HG03097 (cell line): ENCODE data around the gene DDHD1.

Experiments used
- ATAC-seq: cut with Tn5 transposase; IDR thresholded peaks from one replicate; pipeline ENCODE4 v1.9.1; 2021; ENCODE audit not compliant: unreplicated experiment, low FRiP score

Gene DDHD1

DNA sequence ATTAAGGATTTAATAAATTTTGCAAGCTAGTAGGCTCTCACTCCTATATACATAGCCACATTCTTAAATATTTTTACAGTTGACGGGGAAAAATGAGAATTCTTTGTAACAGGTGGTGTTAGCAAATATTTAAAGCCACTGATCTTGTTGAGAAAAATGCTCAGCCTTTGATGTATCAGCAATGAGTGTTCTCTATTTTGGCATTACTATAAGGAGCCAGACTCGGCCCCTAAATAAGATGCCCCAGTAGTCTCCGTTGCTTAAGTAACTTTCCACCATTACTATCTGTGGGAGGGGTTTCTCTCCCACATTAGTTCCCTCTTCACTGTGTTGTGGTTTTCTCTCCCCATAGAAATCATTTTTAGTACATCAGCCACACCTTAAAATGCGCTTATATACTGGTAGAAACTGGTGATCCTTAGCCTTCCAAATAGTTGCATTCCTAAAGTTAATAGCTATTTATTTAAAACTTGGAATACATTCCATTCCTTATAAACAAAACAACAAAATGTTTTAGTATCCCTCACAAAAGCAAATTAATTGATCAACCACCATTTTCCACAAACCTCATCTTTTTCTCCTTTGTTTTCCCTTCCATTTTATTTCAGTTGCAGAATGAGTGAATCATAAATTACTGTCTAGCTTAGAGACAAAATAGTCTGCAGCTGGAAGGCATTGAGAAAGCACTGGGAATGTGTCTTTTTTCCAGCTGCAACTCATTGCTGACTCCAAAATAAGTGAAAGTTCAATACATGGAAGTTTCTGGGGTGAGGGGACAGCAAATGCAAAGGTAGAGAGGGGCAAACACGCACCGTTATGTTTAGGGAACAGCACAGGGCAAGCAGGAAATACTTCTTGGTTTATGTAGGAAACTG lies 117.5 kb downstream of the DDHD1 start:
- no peak for ATAC-seq

DNA sequence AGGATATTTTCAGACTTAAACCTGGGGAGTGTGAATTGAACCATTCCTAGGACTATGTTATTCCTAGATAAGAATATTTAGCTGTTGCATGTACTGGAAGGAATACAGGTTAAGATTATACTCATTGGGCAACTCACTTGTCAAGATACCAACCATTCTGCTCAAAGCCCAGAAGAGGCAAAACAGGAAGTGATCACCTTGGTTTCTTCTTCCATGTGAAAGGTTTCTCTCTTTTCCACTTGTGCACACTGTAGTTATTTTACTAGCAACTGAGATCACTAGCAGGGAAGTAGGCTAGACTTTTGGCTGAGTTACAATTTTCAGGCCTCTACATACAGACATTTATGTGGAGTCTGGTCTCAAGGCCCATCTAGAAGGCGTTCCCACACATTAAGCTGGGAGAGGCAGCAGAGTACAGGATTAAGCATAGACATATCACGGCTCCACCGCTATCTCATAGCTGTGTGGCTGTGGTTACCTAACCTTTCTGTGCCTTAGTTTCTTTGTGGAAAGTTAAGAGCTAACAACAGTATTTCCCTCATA lies 118.4 kb downstream of the DDHD1 start:
- no peak for ATAC-seq

DNA sequence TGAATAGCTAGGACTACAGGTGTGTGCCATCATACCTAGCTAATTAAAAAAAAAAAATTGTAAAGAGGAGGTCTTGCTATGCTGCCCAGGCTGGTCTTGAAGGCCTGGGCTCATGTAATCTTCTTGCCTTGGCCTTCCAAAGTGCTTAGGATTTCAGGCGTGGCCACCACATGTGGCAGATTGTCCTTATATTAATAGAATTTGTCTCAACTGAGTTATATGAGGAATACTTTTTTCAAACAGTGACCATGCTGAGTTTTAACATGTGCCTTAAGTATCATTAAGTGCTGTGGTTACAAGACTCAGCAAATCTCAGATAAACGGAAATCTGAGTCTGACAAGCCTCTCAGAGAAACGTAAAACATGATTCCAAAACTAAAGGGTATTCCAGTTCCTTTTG lies 119.1 kb downstream of the DDHD1 start:
- ATAC-seq, result no peak

DNA sequence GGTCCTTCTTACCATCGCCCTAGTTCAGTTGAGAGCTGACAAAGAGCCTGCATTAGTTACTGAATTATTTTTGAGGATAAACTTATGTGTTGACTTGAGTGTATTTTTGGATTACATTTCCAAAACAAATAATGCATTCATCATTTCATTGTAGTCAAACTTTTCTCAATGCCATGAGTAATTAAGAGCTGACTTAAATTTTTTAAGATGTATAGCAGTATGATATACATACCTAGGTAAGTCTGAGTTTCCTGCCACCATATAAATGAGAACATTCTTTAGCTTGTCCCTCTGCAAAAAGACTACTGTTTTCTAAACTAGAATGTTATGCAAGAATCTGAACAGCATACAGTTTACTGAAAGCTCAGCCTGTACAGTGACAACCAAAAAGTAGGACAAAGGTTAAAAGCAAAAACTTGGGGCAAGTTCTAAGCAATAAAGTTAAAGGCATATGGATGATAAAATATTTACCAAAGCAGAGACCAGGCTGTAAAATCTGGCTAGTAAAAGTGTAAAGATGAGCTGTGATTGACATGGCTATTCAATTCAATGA lies 120.2 kb downstream of the DDHD1 start:
- no peak for ATAC-seq

DNA sequence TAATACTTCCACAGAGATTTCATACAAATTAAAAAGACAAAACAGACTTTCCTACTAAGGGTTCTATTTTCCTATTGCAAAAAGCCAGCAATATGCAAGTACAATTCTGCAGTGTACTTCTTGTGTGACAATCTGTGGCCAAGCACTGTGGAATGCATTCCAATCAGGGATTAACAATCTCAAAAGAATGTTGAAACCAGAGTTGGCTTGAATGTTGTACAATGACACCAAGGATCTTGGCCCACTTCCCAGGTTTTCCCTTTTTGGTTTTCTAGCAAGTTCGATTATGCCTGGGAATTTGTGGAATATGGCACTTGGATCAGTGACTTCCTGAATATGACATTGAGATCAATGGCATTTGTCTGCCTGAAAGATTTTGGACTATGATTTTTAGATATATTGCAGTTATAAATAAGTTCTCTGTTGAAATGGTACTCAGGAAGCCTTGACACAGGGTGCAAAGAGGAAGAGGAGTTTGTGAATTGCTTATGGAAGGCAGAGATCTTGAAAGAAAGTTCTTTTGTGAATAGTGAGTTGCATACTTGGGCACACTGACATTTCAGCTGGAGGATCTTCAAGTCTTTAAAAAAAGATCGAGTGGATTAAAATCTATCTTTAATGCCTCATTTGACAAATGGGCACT lies 120.8 kb downstream of the DDHD1 start:
- ATAC-seq, result no peak

DNA sequence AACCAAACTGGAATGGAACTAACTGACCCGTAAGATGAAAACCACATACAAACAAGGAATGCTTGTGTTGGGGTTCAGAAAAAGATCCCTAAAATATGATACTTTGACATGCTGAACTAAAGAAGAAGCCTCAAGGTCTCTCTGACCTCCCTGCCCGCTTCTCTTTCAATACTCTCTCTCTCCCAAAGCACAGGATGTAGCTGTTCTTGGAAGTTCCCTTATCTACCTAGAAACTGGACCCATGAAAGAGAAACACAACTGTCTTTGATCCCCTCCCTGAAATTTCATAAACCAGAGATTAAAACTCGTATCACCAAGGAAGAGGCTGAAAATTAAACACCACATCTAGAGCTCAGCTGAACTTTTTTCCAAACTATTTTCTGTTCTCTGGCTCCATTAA lies 125.6 kb downstream of the DDHD1 start:
- ATAC-seq, result no peak

DNA sequence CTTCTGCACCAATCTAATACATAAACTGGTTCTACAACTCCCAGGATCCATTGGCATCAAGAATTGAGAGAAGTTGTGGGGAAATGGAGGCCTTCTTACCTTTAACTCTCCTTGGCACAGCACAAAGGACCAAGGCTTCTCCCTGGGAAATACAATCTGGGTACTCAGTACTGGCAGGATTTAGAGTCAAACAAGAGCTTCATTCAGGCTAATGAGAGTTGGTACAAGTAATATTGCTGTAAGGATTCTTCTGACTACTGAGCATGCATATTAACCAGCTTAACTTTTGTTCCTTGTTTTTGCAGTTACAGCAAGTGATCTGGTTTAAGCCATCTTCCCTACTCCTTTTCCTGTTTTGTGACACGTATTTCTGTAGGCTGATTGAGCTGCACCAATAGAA lies 126.1 kb downstream of the DDHD1 start:
- no peak for ATAC-seq

DNA sequence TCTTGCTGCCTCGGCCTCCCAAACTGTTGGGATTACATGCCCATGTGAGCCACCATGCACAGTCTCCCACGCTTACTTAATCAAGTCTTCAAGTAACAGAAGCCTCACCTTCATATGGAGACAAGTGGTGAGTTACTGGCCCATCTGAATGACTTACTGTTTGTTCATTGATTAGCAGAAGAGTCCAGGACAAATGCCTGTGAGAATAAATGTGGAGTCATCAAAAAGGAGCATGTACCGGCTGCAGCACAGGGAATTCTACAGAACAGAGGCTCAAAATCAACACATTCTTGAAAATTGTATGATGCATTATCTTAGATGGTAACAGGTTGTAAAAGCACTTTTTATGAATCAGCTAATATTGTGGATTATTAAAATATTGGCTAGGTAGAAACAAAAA lies 129.8 kb downstream of the DDHD1 start:
- no peak for ATAC-seq

DNA sequence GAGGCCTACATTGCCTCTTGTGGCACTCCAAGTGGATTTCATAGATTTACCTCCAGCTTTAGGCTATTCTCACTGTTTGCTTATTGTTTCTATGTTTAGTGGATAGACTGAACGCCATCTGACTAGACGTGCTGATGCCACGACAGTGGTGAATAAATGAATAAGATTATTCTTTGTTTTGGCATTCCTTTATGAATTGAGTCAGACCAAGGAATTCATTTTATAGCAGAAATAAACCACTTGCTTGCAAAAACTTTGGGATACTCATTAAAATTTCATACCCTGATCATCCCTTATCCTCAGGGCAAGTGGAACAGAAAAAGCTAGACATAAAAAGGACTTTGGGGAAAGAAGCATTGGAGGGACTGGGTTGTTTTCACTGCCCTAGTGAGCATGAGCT lies 130.5 kb downstream of the DDHD1 start:
- no peak for ATAC-seq

DNA sequence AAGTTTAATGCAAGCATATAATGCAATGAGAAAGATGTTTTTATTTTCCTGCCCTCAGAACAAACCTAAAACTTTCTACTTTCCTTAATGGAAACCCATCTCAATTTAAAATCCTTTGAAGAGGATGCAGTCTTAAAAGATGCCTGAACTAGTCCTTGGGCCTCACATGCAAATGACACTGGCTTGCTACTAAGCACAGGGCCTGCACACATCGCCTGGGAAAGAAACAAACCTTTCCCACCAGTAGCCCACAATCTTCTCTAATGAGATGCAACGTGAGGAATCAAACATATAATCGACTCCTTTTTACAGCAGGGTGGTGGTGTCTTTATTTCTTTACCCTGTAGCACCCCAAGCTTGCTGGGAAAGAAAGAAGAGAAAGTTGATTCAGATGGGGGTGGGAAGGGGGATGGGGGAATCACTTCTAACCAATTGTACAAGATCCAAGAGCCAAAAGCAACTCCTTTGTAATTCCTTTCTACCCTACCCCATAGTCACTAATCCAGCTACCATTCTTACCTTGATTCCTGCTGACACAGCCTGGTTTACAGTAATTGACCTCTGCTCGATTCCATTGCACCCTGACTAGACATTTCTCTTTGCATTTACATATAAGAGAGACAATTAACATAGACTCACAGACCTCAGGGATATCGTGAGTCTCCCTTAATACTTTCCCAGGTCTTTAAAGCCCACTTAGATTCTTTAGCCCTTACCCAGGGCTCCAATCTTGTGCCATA lies 132.8 kb downstream of the DDHD1 start:
- ATAC-seq, result no peak

DNA sequence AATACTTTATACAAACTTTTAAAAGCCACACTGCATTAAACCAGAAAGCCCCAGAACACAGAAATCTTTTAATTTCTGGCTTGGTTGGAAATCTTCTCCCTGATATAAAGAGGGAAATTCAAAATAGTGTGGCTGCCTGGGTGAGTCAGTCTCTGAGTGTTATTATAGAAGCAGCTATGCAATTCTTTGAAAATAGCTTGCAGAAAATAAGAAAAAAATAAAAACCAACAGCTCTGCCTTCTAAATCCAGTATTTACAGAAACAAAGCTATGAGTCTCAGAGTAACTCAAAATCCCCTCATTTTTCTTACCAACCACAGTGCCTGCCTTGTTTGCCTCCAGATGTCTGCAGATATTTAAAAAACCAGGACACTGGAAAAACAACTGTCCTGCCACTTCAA lies 133.7 kb downstream of the DDHD1 start:
- ATAC-seq, result no peak

DNA sequence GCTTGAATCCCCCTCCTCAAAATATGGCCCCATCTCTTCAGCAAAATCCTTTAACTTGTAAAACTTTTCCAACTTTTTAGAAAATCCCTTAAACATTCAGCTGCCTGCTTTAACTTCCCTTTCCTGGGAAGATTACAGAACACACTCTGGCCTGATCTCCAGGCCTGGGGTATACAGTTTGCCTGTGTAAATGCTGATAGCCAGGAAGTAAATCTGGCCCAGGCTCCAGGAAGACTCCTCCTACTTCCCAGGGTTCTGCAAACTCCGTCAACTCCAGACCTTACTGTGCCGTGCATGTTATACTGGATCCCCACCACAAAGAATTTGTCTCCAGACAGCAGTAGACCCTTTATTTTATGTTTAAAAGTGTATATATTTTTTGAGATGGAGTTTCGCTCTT lies 135.3 kb downstream of the DDHD1 start:
- no peak for ATAC-seq

DNA sequence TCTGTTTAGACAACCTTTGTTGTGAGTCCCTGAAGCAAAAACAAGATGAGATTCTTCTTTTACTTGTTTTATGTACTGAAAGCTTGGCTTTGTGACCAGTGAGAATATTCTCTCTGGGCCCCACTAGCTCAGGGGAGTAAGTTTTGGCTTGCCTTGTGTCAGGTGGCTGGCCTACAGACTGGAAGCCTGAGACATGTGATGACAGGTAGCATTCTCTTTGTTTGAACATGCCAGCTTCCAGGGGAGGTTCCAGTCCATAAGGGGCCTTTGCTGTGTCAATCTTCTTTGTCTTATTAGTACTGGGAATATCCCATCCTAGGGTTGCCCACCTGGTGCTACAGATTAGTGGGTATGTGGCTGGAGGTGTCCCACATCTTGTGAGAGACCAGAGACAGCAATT lies 136.2 kb downstream of the DDHD1 start:
- ATAC-seq, result no peak

DNA sequence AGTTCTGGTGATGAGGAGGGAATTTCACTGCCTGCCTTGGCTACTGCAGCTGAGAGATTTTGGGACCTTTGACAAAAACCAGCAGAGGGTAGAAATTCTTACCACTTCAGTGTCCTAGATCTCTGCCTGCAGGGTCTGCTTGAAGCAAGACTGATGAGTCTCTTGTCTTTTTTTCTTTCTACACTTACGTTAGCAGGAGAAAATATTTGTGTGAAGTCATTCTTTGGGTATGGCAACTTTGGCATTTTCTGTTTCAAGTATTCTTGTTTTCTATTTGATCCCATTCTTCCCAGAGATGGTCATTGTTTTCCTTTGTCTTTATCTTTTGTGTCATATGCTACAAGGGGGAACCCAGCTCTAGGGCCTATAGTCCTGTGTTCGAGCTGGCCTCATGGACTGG lies 136.6 kb downstream of the DDHD1 start:
- no peak for ATAC-seq

DNA sequence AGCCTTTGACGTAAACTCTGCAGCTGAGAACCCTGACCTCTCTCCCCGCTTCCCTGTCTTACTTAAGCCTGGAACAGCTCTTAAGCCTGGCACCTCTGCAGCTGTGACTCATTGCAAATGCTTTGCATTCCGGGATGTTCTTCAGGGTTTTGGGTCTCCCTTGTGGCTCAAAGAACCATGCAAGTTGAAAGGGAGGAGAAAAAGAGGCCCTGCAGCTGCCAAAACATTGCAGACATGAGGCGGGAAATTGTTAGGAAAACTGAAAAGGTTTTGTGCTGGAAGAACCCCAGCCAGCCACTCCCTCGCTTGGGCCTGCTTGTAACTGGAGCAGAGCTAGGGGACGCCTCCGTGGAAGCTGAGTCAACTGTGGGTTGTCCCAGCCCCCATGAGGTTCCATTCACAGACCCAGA lies 142.1 kb downstream of the DDHD1 start:
- no peak for ATAC-seq

DNA sequence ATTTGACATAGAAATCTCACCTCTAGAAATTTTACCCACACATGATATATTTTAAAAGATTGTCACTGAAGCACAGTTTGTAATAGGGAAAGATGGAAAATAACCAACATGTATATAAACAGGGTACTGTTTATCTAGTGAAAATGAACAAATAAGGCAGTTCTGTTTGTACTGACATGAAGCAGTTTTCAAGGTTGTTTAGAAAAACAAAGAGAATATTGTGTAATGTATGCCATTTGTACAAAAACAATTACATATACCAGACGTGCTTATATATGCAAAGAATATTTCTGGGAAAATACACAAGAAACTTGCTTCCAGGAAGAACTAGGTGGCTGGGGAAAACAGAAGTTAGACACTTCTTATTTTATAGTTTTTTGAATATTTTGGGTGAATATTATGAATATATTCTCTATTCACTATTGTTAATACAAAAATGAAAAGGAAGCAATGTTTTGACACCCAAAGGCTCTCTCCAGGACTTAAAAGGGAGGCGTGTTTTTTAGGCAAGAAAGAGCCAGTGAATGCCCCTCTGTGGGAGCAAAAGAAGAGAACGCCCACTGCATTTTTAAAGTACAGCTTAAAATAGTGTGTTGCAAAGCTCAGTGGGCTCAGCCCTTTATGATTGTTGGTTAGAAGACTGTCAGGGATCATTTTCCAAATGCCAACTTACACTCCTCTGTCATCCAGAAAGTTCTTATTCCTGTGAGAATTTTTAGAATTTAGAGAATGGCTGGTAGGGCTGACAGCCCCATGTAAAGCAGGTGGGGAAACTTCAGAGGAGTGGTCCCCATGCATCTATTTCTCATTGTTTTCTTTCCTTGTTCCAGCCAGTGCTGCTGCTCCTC lies 142.7 kb downstream of the DDHD1 start:
- ATAC-seq, result no peak

DNA sequence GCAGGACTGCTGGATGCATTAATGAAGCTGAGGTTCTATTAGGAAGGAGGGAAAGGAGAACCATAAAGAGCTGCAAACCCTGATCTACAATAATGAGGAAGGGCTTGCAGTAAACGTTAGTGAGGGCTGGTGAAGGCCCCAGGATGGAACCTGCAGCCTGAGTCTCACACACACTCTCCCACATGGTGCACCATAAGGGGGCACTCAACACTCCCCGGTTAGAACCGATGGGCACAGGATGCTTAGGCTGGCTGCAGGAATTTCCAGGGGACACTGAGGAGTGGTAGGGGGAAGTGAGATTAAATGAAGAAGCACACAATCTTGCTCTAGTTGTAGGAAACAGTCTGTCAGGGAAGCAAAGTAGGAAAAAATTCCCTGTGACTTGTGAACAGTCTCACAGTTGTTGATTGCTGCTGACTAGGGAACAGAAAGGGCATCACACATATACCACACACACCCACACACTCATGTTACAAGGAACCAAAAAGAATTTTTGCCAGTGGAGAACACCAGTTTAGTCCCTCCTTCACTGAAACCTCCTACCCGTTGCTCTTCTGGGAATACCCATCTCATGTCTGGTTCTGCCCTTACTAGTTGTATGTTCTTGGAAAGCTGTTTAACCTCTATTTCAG lies 146.1 kb downstream of the DDHD1 start:
- no peak for ATAC-seq

DNA sequence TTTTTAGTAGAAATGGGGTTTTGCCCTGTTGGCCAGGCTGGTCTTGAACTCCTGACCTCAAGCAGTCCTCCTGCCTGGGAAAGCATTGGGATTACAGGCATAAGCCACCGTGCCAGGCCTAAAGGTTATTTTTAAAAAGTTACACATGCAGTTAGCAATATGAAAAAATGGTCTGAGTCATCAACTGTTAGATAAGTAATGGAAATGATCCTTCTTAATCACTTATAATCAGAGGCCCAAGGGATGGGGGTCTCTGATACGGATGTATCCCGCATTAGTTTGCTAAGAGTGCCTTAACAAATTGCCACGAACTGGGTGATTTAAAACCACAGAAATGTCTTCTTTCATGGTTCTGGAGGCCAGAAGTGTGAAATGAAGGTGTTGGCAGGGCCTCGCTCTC lies 148.1 kb downstream of the DDHD1 start:
- no peak for ATAC-seq

DNA sequence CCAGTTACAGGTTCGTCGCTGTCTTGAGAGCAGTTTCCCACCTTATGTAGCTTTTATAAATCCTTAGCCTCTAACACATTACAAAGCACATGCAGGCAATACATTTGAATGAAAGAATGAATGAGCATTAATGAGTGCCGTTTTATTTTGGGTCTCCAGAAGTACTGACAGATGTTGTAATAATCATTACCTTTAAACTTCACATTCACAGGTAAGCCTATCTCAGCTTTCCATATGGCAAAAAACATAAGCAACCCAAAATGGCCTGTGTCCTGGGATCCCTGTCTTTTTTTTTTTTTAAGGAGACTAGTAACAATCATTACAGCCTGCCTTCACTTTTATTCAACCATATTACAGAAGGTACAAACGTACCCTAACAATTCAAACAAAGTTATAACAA lies 149.3 kb downstream of the DDHD1 start:
- ATAC-seq, result no peak

DNA sequence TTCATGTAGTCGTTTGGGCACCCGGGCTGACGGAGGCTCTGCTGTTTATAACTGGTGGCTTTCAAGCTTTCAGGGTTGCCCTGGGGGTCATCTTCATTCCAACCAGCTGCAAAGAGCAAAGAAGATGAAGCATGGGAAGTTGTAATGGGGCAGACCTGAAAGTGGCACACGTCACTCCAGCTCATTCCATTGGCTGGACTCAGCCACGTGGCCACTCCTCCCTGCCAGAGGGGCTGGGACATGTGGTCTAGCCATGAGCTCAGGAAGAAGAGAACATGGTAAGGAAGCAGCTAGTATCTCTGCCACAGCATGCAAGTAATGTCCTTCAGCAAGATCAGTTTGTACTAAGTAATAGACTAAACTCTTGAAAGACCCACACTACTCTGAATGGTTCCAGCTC lies 150.5 kb downstream of the DDHD1 start:
- no peak for ATAC-seq
